ENCODE data around the gene ZFYVE16.

DNA sequence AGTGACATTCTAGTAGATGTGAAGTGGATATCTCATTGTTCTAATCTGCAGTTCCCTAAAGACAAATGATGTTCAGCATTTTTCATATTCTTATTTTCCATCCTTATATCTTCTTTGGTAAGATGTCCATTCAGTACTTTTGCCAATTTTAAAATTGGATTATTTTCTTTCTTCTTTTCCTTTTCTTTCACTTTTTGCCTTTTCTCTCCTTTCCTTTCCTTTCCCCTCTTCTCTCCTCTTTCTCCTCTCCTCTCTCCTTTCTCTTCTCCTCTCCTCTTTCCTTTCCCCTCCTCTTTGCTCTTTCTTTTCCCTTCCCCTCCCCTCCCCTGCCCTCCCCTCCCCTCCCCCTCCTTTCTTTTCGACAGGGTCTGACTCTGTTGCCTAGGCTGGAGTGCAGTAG is 10.1 kb downstream of the ZFYVE16 start:
- TF ChIP-seq RCOR1 (IDR thresholded peaks at IDR 0.05; ENCODE audit: low read depth, low read length) (no peak), ZSCAN20 (CRISPR knock-in tag; IDR thresholded peaks at IDR 0.05) (no peak)
